Activated CD4-positive, alpha-beta T cell treated with anti-CD3 and anti-CD28 coated beads, Interleukin-2, amount 50 U/mL, for 4 hours (primary cell): ENCODE data around the gene ADAMTSL2.

Source experiments
- DNase-seq, 2 experiments: peaks; one replicate each; pipeline ENCODE4 v3.0.0-alpha.2; 2020

ADAMTSL2 gene

DNA sequence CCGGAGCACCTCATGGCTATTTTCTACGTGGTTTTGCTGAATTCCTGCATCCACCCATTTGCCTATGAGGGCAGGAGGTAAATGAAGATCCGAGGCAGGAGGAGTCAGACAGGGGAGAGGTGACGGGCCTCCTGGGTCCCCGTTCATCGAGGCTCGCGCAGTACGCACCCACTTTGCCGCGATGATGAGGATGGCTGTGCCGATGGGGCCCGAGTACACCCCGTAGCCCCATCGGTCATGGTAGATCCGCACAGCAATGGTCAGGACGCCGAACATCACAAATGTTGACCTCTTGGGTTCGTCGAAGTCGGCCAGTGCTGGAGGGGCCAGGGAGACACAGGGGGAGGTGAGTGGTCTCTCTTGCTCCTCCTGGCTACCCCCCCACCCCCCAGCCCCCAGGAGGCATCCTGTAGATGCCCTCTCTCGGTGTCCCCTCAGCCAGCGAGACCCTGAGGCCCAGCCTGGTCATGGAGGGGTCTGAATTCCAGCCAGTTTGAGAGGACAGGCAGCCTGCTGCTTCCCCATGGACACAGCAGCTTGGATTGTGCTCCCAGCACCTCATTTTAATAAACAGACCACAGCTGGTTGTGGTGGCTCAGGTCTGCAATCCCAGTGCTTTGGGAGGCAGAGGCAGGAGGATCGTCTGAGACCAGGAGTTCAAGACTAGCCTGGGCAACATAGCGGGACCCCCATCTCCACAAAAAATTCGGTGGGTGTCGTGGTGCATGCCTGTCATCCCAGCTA lies 15.6 kb upstream of the ADAMTSL2 start:
- DNase-seq: no peak

DNA sequence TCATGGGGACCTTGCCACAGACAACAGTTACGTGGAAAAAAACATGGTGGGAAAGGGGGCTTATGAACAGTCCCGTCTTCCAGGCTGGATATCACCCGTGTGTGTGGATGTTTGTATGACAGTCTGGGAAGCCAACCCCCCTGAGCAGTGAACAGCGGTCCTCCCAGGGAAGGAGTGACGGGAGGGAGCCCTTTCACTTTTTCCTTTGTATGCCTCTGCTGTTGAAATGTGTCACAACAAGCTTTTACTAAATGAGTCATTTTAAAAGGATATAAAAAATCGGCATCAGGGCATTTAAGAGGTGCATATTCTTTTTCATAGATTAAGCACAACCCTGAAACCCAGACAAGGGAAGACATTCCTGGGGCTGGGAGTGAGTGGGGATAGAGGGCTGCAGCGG lies 14.8 kb upstream of the ADAMTSL2 start:
- DNase-seq: no peak

DNA sequence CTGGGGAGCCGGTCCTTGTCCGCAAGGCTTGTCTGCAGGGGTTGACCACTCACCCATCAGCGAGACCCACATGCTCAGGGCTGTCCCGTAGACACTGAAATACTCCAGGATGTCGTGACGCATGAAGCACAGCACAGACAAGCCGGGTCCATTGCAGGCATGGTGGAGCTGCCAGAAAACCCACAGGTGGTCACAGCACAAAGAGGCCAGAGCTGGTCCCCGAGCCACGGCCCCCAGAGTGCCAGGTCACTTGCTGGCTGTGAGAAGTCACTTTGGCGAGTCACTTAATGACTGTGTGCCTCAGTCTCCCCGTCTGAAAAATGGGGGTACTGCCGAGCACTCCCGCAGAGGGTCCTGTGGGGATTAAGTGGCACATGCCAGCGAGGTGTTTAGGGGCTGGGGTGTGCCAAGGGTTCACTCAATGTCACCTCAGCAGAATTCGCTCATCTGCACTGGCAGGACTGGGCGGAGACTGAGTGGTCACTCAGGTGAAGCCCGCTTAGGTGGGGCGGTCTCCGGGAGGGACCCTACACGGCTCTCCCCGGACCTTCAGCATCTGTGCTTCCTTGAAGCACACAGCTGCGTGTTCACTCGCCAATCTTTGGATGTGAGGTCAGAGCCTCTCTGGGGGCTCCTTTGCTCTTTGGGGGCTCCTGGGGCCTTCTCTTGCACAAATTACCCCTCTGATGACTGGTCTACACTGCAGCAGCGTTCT lies 14.2 kb upstream of the ADAMTSL2 start:
- no peak for DNase-seq

DNA sequence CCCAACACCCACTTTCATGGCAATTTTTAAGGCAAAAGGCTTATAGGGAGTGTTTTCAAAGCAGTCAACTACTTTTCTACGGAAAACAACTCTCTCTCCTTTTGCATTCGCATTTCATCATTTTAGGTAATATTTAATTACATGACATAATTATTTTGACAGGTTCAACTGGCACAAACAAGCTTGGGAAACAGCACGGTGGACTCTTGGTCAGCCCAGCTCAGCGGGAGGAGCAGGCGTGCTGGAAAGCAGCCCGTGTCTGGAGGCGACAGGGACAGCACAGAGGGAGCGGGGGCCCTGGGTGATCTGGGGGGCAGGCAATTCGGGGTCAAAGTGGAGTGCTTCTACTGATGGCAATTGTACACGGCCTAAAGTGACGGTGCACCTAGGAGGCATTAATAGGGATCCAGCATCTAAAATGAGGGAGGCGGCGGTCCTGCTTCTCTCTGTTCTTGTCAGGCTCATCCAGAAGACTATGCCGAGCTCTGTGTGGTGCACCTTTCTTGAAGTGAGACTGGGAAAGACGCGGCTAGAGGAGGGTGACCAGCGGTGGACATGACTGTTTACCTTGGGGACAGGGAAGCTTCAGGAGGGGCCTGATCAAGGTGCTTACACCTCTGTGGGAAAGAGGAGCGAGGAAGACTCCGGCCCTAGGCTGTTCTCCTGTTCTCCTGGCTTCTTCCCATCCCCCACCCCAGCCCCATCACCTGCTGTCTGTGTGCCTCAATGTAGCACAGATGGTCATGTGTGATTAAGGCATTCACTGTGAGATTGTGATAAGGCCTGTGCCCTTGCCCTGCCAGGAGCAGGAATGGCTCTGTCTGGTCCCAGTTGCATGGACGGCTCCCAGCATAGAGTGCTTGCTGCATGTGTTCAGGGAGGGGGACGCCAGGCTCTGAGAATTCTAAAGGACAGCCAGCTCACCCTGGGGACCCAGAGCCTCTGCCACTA lies 13.1 kb upstream of the ADAMTSL2 start:
- no peak for DNase-seq

DNA sequence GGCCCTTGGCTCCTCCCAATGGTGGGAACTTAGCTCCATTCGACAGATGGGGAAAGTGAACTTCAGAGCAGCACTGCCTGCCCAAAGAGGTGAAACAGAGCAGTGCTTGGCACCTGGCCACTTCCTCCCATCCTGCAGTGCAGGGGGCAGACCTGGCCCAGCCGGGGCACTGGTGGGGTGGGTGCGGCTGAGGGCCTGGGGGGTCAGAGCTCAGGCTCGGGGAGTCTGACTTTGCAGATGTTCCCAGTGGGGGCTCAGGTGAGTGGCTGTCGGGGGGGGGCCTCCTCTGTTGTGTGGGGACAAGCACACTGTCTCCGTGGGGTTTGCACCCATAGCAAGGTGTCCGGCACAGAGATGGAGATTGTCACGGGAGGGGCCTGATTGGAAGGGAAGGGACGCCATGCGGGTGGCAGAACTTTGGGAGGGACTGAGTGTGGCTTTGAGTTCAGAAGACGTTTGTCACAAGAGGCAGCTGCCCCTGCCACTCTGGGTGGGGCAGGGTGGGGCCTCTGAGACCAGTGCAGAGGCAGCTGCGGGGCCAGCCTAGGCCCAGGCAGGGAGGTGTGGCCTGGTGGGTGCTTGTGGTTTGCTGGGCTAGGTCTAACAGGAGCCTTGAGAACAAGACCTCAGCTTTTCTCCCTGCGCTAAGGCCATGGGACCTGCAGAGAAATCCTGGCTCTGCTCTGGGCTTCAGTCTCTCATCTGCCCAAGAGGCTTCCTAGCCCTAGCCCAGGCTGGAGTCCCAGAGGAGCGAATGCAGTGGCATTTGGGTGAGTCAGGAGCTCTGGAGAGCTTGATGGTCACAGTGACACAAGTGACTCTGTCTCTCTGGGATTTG lies 12.2 kb upstream of the ADAMTSL2 start:
- DNase-seq: no peak

DNA sequence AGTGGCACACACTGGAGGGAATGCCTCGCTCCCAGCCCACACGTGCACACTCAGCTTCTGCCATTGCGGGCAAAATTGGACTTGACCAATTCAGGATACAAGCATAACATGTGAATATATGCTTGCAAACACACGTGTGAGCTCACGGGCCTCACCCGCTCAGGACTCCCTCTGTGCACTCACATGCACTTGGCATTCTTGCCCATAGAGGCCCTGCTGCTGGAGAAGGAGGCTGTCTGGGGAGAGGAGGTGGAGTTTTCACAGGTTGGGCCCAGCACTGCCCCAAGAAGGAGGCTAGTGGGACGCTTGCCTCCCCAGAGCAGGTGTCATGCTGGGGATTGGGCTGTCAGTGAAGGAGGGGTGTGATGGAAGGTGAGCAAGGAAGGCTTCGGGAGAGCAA lies 11.4 kb upstream of the ADAMTSL2 start:
- DNase-seq: no peak

DNA sequence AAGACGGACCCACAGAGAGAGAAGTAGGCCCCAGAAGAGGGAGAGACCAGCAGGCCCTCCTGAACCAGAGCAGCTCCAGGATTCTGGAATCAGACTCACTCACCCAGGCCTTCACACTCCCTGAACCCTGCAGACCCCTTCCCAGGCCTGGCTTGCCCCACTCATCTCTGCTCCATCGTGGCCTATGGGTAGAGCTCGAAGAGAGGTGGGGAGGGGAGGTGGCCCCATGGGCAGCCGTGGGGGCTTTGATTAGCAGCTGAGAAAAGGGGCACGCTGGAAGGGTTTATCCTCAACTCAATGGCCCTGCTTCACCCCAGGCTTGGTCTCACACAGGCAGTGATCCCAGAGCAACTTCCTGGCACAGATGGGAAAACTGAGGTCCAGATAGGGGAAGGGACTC lies 10.4 kb upstream of the ADAMTSL2 start:
- no peak for DNase-seq

DNA sequence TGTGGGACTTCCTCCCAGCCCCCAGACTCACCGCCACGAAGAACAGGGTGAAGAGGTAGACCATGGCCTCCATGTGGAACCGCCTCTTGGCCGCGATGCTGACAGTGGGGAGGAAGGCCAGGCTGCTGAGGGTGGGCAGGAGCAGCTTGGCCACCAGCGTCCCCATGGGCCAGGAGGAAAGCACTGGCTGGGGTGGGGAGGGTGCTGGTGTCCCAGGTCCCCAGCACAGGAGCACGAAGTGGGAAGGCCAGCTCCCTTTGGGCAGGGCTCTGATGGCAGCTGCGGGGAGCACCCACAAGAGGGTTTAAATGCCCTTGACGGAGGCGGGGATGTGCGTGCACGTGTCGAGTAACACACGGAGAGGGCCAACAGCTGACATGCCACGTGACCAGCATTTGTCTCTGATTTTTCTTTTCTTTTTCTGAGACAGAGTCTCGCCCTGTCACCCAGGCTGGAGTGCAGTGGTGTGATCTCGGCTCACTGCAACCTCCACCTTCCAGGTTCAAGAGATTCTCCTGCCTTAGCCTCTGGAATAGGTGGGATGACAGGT lies 9.8 kb upstream of the ADAMTSL2 start, which contains the start of gene MYMK:
Gene MYMK, minus strand, starts transcription at position 281 of the 550 bp plus-strand sequence. Its CDS starts 115 bp downstream, at position 166.
- no peak for DNase-seq

DNA sequence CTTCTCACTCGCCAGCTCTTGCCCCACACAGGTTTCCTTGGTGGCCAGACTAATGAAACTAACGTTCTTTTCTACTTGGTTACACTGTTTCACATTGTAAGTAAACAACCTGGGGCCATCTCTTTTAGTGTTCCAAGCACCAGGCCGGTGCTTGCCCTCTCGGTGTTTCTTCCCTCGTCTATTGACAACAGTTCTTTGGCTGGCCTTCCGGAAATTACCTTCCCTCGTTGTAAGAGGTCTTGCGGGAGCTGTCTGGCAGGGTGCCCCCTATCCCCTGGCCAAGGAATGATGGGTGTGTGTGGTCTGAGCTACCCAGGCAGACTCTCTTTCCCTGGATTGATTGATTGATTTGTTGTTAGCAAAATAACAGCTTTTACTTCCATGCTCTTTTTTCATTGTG lies 8.8 kb upstream of the ADAMTSL2 start:
- no peak for DNase-seq

DNA sequence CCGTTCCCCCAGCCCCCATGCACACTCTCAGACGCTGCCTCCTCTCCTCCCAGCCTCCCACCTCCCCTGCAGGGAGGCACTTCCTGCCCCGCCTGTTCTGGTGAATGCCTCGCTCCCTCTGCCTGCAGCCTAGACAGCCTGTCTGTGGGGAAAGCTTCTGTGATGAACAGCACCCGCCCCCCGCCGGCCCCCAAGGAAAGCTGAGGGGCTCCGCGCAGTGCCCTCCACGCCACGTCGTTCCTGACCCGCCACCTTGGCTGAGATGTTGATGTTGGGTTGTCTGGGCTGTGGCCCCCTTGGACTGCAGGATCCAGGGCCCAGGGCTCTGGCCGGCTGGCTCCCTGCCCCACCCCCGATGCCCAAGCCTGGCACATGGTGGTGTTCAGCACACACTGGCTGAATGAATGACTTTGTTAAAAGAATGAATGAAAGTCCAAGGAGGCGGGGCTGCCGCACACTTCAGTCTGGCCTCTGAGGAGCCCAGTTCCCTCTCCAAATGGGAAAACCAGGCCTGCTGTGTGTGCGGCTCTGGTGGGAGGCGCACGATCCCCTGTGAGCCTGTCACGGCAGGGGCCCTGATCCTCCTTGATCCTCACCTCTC lies 7.7 kb upstream of the ADAMTSL2 start:
- DNase-seq: no peak

DNA sequence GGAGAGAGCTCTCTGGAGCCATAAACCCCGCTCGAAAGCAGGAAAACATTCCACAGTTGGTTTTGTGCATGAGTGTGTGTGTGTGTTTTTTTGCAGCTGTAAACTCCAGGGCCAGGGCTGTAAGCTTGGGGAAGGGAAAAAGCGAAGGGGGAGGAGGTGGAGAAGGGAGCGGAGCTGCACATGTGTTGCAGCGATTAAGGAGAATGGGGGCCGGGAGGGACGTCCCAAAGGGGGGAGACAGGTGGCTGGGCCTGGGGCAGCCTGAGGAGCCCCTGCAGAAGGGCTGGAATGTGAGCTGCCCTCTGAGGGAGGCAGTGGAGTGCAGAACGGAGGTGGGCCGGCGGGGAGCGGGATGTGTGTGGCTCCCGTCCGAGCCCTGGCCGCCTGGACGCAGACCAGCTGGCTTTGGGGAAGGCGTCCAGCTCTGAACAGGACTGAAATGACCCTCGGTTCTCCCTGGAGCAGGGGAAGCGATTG lies 7.0 kb upstream of the ADAMTSL2 start:
- DNase-seq: no peak

DNA sequence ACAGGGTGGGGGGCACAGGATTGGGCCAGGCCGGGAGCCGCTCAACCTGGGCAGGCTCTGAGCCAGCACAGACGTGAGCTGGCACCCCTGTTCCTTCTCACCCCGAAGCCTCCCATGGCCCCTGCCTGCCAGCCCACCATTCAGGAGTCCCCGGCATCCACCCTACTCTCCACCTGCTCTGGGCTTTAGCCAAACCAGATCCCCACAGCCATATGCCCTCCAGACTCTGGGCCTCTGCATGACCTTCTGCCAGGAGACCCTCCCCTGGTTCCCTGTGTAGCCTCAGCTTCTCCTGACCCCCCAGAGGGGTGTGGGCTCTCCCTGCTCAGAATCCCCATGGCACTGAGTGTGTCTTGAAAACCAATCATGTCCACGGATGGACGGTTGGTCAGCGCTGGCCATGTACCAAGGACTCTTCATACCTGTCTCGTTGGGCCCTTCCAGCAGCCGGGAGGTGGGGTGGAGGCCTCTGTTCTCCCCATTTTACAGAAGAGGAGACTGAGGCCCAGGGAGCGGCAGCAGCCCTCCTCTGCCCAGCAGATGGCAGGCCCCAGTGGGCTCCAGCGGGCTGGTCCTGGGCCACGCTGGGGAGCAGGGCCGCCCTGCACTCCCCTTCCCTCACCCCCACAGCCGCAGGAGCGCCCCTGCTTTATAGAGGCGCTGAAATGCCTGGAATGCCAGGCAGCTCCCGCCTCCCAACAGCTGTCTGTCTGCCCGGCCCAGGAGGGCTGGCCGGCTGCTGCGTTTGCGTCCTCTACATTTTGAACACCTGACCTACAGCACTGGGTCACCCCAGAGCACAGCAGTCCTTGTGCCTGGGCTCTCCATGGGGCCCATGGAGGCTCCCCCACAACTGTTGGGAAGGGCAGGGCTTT lies 6.3 kb upstream of the ADAMTSL2 start:
- no peak for DNase-seq

DNA sequence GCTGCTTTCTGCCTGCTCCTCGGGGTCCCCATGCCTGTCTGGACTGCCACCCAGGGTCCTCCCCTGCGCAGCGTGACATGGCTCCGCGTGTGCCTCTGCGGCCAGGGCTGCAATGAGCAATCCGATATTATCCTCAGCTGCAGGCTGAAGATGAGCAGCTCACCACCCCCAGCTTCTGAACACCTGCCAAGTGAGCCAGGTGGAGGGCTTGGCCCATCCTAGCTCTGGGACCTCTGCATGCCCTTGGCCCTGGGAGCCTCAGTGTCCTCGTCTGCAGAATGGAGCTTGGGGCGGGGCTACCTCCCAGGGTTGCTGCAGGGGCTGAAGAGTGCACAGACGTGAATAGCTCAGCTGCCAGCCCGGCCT lies 5.6 kb upstream of the ADAMTSL2 start:
- no peak for DNase-seq

DNA sequence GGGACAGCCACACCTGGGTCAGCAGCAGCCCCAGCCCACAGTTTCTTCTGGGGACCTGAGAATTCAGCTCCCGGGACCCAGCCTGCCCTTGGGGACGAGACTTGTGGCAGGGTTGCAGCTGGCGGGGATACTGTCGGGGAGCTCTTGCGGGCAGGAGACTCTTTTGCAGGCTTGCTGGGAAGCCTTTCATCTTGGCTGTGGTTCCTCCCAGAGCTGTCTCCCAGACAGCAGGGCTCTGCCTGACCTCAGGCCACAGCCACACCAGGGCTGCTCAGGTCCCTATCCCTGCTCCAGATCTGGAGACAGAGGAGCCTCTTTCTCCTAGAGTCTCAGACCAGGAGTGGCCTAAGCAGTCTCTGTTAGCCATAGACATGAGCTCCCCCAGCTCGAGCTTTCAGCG lies 5.0 kb upstream of the ADAMTSL2 start:
- no peak for DNase-seq

DNA sequence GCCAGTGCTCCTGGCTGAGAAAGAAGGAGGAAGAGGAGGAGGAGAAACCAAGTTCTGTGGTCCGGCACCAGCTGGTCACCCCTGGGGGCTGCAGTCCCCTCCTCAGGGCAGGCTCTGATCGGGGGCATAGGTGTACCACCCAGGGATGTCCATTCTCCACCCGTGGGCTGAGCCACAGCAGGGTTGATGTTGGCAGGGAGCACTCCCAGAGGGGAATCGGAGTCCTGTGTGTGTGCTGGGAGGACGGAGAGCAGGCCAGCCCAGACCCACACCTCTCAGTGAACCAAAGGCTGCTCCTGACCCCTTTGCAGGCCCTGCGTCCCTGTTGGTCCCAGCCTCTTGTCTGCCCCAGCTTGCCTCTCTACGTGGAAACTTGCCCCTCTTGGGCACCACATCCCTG lies 4.6 kb upstream of the ADAMTSL2 start:
- DNase-seq: no peak

DNA sequence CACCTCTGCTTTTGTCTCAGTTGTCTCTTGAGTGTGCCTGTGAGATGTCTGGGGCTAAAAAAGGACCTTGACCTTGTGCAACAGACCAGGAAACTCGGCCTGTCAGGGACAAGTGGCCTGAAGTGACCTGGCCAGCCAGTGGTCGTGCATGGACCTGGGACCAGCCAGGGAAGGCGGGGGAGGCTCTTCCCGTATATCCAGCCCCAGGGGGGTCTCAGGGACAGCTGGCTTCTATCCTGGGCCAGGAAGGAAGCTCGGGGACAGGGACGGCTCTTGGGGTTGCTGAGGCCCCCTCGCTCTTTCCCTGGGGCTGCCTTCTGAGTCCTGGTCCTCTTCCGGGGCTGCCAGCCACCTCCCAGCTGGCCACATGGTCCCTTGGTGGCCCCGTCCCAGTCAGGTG lies 3.2 kb upstream of the ADAMTSL2 start:
- DNase-seq: no peak

DNA sequence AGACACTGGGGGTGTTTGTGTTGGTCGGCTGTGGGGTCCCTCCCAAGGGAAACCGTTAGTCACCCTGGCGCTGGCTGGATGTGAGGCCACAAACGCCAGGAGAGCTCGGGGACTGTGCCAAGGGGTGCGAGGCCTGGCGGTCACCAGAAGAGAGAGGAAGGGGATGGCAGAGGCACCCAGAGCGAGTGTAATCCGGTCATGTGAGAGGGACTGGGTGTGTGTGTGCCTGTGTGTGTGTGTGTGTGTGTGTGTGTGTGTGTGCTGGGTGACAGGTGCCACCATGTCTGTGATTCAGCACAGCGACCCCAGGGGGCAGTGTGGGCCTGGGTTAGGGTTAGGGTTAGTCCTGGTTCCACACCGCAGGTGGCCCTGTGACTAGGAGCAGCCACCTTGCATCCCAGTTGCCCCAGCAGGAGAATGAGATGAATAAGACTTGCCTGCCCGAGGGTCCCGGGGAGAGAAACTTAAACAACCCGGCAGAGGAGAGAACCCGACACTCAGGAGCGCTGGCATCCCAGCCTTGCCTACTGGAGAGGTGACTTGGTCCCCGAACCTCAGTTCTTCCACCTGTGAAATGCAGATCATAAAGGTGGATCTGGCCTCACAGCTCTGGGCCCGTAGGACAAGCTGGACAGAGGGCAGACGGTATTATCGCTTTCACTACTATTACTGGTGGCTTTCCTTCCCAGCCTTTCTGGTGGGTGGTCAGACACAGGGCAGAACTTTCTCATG lies 1.4 kb upstream of the ADAMTSL2 start:
- peak; percentile 63 to 69 for DNase-seq

DNA sequence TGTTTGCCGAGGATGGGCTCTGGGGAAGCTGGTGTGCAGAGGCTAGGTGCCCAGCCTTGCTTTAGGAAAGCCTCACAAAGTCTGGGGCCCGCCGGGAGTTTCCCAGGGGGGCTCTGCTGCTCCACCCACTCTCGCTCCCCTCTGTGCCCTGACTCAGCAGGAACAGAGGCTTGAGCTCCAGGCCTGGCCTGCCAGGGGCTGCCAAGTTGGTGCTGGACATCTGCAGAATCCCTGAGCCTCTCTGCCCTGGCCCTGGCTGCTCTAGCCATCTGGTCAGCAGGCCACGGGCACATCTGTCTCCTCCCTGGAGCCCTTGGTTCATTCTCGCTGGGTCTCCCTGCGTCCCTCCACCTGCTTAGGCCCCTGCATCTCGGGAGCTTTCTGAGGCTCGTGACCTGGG lies 647 bp upstream of the ADAMTSL2 start:
- DNase-seq: no peak

DNA sequence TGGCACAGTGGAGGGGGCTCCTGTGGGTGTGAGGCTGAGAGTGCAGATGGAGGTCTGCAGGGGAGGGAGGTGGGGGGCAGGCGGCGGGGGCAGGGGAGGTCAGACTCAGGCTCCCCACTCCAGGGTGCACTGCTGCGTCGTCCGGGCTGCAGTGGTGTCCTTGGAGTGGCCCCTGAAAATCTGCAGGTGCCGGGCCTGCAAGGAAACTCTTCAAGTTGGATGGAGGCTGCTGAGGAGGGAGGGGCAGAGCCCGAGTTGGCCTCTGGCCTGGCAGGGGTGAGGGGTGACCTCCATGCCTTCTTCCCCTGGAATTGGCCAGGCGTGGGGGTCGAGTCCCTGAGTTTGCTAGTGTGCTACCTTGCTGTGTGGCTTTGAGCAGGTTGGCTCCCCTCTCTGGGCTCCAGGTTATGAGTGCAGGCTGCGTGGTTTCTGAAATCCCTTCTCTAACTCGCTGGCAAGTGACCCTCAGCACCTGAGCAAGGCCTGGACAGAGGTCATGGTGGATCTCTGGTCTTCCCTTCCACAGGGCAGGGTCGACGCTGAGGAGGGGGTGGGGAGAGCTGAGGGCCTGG lies 888 bp downstream of the ADAMTSL2 start:
- DNase-seq: no peak

DNA sequence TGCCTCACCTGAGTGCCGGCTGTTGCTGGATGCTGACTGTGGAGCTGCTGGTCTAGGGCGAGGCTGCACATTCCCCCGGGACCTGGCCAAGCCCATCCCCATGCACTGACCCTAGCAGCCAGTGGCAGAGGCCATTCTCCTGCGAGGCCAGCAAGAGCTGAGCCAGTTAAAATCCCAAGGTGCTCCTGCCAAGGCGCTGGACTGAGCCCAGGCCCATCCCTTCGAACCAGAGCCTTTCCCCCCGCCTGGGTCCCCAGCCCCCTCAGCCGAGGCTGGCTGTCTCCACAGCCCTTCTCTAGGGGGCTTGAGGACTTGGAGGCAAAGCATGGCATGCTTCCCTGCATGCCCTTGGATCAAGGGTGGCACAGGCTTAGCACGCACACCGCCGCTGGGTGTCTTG lies 1.6 kb downstream of the ADAMTSL2 start:
- DNase-seq: no peak
